Left renal cortex interstitium (tissue), 4 donors: ENCODE data around the gene IGSF3. TPM values are rescaled to one million over a fixed set of nuclear protein-coding genes. Genes with fewer than 3 reads are reported as not detected.

Experiments used
- DNase-seq, 4 donors: peaks; one replicate each; pipeline ENCODE4 v3.0.0-alpha.2; 2013; ENCODE audit warnings: low read depth in 4 of 4, low spot score in 2 of 4, missing footprints in 1 of 4
- polyA plus RNA-seq, 4 donors: library from polyadenylated mRNA; unstranded; fragments of 120-200 nt; gene quantifications; one replicate each; pipeline ENCODE4 v1.2.1, GENCODE V29; 2013; ENCODE audit not compliant: insufficient read length in 4 of 4

Gene IGSF3
- polyA plus RNA-seq, 4 donors, result 26.0 to 29.4 (median 28.7) TPM

DNA sequence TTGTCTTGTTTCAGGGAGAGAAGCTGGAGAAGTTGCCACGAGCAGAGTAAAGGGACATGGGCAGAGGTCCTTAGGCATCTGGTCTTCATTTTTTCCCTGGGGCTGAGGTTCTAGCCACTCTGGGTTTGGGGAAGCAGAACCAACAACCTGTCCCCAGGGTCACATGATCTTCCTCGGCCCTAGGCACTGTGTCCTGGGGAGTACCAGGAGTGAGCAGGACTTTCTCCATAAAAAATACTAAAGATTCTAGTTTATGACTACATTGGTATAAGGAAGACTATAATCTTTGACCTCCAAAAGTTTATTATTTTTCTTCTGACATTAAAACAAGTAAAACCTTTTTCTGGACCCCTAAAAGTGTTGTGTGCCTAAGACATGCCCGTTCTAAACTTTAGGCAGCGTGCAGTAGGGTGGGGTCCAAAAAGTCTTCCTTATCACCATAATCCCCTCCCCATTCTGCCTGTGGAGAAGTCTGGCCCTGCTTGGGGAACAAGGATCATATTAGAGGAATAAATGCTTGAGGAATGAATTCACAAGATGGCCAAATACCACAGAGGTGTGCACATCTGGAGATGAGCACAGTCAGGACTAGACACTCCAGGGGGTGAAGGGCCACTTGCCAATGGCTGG, 19.3 kb upstream of the IGSF3 start:
- no peak for DNase-seq

DNA sequence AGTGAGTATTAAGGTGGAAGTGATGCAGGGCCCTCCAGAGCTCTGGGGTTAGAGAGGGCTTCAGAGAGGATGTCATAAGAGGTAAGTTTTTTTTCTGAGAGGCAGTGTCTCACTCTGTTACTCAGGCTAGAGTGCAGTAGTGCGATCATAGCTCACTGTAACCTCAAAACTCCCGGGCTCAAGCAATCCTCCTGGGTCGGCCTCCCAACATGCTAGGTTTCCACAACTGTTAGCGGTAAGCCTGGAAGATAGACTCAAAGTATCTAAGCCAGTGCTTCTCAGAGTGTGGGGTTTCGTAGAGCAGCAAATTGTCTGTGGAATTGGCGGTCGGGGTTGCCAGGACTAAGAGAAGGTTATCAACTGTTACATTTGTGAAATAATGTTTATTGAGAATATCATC, 18.6 kb upstream of the IGSF3 start:
- DNase-seq, result no peak

DNA sequence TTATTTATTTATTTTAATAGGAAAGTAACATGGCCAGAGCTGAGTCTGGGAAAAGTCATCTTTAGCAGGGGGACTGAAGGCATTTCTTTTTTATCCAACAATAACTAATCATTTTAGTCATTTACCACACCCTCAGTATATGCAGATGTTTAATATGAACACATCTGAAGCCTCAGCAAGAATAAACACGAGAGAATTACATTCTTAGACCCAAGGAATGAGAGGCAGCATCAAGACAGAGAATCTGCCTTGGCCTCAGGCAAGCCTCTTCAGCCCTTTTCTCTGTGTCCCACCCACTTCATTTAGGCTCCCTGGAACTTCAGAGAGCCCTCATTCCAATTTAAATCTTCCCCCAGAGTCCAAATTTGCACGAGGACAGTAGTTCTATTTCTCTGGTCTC, 17.0 kb upstream of the IGSF3 start:
- DNase-seq, result no peak

DNA sequence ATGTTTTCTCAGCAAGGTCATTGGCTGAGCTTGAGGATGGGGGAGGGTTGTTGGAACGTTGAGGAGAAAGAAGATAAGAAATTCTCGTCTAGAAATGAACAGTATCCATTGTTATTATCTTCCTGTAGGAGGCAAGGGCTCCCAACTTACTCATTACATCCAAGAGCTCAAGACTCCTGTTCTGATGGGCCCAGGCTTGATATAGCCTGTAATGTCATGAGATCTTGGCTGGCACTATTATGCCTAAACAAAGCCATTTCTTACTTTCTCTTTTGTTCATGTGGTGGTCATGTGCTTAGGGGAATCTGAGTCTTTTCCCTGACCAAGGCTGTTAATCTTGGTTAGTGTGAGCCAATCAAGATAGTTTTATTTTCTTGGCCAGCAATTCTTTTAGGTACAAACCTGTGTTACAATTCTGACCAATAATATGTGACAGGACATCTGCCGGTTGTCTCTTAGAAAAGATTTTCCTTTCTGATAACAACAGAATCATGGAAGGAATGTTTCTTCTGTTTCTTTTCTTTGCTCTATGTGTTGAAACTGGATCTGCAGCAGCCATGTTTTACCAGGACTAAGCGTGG, 15.2 kb upstream of the IGSF3 start:
- DNase-seq, result no peak

DNA sequence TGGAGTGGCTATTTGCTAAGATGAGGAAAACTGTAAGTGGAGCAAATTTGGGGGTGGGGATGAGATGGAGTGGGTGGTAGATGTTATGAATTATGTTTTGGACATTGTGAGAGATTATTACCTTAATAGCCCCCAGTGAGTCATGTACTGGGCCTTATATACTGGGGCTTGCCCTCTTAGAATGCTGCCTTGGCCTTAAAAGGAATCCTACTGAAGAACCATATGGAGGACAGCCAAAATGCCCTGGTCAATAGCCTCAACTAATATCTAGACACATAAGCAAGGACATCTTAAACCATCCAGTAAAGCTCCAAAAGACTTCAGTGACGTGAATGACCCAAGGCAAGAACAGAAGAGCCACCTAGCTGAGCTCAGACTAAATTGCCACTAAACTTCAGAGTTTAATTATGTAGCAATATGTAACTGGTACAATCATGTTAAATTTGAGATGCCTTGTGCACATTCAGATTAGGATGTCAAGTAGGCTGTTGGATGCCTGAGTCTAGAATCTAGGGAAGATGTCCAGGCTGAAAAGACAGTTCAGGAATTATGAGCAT, 13.9 kb upstream of the IGSF3 start:
- no peak for DNase-seq

DNA sequence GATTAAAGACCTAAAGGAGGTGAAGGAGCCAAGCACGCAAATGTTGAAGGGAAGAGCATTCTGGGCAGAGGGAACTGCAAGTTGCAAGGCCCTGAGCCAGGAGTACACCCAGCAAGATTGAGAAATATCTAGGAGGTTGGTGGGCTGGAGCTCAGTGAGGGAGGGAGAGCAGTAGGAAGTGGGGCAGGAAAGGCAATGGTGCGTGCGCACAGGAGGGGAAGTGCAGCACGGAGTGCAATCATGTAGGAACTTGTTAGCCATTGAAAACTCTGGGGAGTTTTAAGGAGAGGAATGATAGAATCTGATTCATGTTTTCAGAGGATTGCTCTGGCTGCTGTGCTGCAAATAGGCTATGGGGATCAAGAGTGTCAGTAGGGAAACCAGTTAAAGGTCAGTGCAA, 13.2 kb upstream of the IGSF3 start:
- DNase-seq, result no peak

DNA sequence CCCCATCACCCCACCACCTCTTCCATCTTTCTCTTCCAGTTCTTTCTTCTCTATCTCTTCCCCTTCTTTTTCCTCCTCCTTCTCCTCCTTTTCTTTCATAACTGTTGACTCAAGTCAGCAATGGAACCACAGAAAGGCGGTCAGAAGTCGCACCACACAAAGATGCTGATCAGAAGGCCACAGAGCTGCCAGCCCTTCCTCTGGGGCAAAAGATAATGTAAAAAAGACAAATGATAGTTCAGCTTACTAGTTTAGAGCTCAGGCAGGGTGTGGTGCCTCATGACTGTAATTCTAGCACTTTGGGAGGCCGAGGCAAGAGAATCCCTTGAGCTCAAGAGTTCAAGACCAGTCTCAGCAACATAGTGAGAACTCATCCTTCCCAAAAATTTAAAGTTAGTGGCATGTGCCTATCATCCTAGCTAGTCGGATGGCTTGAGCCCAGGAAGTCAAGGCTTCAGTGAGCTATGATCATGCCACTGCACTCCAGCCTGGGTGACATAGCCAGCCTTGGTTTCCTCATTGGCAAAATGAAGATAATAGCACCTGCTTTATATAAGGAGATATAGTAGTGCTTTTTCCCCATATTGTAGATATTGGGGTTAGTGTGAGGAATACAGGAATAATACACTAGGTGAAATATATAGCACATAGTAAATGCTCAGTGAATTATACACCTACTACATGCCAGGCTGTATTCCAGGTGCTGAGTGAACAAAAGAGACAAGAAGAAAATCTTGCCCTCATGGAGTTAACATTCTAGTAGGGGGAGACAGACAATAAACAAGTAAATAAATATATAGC, 12.5 kb upstream of the IGSF3 start:
- no peak for DNase-seq

DNA sequence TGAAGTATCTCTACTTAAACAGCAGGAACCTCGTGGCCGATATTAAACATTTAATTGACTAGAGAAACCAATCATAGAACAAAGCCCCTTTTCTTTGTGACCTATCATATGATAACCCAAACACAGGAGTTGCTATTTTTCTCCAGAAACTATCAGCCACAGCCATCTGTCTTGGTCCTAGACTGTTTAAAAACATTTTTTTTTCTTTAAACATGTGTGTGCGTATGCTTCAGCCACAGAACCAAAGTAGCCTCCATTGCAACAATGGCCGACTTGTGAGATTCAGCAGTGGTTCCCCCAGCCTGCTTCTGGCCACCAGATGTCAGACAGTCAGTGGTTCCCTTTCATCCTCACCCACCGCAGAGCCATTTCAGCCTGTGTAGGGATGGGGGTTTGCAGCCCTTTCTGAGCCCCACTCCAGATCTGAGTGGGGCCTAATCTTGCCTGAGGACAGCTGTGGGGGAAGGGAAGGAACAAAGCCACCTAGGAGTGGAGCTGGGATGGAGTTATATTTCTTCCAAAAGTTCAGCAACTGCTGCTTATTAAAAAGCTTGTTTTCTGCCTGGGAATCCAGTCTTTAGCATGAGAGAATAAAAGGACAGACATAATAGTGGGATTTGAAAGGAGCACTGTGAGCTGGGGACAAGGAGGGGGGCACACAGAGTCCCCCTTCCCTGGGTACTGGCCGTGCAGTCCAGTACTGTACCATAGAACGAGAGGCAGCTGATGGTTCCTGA, 11.7 kb upstream of the IGSF3 start:
- DNase-seq, result no peak

DNA sequence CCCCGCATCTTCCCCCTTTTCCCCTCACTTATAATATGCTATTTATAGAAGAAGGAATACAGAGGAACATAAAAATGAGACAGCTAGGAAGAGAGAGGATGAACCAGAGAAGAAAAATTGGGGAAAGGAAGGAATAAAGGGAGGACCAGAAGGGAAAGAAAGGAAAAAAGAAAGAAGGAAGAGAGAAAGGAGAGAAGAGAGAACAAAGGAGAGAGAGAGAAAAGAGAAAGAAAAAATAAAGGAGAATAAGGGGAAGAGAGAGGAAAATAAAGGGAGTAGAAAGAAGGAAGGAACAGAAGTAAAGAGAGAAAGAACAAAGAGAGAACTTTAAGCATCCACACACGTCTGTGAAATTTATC, 11.2 kb upstream of the IGSF3 start:
- no peak for DNase-seq

DNA sequence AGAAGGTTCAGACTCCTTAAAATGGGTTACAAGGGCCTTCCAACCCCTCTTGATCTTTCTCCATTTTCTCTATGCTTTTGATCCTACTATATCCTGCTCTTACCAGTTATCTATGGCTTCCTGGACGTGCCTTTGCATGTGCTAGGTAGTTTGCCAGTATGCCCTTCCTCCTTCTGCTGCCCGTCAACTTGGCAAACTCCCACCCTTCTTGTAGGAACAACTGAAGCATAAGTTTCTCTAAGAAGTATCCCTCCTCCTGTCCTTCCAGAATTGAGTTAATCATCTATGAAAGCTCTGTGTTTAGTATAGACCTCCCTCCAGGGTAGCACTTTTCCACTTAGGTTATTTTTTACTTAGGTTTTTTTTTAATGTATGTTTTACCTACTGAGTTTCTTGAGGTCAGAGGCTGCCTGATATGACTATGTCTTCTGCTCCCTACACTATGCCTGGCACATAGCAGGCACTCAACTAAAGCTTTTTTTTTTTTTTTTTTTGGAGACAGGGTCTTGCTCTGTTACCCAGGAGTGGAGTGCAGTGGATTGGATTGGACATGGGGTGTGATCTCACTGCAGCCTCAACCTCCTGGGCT, 10.0 kb upstream of the IGSF3 start:
- no peak for DNase-seq

DNA sequence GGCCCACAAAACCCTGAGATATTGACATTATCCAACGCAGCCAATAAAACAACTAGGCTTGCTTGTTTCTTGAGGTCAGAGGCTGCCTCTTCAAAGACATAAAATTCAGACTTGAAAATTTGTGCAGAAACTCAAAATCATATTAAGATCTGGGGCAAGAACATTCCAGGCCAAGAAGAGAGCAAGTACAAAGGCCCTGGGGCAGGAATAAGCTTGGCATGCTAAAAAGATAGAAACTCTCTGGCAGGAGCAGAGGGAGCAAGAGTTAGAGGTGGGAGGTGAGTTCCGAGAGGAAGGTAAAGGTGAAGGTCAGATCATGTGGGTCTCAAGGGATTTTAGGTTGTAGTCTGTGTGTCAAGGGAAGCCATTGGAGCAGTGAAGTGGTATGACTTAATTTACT, 8.8 kb upstream of the IGSF3 start:
- DNase-seq, result no peak

DNA sequence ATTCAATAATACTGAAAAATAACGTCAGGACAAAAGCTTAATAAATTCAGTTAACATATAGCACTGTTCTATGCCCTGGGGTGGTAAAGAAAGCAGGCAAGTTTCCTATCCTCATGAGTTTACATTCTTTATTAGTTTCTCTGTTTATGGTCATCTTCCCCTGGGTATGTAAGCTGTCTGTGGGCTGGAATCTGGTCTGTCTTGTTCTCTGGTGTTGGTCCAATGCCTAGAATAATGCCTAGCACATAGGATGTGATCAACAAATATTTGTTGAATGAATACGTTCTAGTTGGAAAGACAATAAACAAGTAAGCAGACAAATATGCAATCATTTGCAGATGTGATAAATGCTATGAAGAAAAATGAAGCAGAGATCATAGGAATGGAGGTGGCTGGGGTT, 7.2 kb upstream of the IGSF3 start:
- DNase-seq, result no peak

DNA sequence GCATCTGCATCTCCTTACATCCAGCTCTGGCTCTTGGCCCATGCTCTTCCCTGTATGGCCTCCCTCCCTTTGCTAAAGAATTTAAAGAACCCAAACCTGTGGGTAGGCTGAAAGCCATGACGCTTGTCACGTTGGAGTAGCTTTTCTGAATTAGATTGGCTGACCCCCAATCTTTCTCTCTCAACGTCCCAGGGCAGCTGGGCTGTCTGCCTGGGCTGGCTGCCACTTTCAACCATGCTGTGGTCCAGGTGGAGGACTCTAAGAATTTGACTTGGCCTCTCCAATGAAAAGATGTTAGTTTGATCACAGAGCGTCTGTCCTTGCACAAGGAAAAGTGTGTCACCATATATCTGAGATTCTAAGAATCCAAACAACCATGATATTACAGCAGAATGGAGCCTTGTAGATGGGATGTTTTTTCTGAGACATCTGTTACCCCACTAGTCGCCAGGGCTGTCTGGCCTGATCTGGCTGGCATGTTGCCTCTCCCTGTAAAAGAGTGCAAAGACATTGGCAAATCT, 6.5 kb upstream of the IGSF3 start:
- no peak for DNase-seq

DNA sequence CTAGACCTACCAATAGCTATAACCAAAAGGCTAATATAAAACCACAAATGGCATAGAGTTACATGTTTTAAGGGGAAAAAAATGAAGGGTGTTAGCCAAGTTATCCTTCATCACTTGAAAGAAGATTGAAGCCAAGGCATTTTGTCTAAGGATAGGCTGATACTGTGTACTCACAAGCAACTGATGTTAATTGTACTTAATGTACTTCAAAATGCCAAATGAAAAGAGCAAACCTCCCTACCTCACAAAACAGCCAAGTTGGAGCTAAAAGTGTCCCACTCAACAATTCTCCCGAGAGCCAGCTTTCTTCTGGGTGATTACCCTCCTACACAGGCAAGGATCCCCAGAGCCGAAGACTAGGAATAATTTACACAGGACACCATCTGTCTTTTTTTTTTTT, 4.4 kb upstream of the IGSF3 start:
- DNase-seq, result no peak

DNA sequence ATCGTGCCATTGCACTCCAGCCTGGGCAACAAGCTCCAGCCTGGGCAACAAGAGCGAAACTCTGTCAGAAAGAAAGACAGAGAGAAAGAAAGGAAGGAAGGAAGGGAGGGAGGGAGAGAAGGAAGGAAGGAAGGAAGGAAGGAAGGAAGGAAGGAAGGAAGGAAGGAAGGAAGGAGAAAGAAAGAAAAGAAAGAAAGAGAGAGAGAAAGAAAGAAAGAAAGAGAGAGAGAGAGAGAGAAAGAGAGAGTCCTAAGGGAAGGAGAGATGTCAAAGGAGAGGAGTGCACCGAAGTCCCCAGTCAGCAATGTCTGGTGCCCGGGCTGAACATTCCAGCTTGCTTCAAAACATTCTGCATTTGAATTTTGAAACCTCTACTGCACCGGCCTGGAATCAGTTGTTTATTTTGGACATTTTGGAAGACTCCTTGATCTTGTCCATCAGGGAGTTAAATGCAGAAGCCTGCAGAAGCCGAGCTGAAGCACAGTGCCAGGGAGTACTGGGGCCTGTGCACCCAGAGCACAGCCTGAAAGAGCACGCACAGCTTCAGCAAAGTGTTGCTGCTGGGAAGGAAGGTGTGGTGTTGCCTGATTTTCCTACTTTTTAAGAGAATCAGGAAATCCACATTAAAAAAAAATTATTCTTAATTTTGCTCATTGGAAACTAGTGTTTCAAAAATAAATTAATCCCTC, 3.7 kb upstream of the IGSF3 start:
- no peak for DNase-seq

DNA sequence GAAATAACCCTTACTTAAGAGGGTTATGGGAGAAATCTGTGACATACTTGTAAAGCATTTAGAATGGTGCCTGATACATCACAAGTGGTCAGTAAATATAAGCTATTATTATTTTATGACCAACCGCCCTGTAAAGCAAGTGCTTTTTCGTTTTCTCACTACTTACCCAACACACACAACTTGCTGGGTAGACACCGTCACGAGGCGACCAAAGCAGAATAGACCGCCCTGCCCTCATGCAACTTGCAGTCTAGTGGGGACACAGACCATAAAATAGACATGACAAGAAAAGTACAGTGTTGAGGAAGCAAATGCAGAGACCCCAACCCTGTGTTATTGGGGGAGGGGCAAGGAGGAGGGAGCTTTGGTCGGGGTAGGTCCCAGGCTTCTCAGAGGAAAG, 744 bp upstream of the IGSF3 start:
- no peak for DNase-seq

DNA sequence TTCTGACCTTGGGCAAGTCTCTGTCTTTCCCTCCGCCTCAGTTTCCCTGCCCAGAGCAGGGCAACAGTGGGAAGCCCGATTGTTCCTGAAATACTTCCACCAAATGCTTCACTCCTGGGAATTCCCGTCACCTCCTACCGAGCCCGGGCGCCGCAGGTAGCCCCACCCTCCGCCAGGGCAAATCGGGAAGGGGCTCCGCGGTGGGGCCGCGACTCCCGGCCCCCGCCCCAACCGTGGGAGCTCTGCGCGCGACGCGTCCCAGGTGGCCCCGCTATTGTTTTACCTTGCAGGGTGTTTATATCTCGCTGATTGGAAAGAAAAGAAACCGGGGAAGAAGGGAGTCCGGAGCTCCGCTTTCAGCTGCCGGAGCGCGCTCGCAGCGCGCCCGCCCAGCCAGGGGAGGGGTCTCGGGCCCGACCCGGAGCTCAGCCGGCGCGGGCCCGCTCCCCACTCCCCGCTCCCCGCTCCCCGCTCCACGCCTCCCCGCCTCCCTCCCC, 407 bp downstream of the IGSF3 start:
- peak in 1 of 4 donors; percentile 13 for DNase-seq

DNA sequence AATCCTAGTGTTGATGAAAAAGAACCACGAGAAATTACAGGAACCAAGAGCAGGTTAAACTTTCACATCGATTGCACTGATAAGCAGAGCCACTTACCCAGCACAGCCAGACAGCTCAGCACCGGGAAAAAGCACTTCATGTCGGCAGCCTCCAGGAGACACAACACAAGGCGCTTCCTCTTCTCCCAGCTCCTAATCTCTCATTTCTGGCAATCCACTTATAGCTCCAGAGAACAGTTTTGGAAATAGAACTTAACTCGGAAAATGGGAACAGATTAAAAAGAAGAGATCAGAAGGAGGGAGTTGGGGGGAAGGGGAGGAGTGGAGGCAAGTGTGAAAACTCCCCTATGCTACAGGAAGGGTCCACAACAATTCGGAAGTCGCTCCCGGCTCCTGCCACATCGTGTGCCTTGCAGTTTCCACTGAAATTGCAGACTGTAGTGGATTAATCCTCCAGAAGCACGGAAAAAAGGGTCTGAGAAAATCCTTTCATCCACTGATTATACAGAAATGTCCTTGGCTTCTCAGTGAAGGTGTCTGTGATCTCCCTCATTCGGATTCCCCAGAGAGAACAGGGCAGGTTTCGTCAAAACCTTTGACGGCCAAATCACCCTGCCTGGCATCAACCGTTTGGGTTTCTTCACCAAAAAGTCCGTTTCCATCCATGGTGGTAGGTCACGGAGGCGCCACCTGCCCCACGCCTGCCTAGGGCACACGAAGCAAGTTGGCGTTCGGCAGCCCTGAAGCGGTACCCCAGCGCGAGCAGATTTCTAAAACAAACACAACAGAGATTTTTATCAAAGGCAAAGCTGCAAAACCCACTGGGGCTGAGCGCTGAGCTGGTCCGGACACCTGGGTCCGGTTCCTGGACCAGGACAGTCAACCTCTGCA, 1.1 kb downstream of the IGSF3 start:
- DNase-seq, result no peak

DNA sequence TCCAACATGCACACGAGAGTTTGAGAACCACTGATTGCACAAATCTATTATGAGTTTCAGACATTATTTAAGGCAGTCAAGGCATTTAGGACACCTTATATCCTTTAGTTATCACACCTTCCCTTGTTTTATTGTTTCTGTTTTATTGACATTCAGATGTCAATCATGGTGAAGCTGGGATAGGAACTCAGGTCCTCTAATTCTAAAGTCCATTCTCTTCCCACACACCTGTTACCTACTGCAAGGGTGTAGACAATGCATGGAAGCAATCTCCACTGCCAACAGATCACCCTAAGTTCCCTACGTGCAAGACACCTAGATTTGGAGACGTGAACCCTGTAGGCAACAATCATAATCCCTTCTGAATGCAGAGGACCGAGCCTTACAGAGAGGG, 2.6 kb downstream of the IGSF3 start:
- DNase-seq, result no peak
